ENCODE measurements around the gene PARD6B.

The PARD6B gene, protein sequence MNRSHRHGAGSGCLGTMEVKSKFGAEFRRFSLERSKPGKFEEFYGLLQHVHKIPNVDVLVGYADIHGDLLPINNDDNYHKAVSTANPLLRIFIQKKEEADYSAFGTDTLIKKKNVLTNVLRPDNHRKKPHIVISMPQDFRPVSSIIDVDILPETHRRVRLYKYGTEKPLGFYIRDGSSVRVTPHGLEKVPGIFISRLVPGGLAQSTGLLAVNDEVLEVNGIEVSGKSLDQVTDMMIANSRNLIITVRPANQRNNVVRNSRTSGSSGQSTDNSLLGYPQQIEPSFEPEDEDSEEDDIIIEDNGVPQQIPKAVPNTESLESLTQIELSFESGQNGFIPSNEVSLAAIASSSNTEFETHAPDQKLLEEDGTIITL

DNA sequence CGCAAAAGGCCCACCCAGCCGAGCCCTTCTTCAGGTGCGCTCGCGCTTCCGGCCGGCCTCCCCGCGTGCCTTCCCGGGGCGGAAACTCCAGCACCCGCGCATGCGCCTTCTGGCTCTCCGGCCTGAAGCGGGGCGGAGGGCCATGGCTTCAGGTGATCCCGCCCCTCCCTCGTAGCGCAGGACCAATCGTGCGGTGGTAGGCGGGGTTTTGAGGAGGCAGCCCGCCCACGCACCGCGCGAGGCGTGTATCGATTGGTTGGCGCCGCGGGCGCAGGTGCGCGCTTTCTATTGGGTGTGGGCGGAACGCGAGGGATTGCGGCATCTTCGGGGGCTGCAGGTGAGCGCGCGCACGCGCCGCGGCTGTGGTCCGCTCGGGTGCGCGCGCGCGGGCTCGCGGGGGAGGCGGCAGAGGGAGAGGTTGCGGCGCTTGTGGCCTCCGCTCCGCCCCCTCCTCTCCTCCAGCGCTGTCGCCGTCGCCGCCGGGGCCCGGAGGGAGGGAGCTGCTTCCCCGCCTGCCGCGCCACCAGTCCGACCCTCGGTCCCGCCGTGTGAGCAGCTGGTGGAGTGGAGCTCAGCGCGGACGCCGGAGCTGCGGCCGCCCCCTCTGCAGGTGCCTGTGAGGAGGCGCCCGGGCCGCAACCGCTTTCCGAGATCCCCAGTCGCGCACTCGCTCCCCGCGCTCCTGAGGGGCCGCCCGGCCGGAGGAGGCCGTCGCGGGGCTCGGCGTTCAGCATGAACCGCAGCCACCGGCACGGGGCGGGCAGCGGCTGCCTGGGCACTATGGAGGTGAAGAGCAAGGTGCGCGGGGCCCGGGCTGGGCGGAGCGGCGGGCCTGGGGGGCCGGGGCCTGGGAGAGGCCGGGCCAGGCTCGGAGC lies at the start of gene PARD6B:
Gene PARD6B, plus strand, starts transcription at position 526 of the 875 bp plus-strand sequence. Its CDS starts 207 bp downstream, at position 733.
- Histone ChIP-seq H3K27me3 (replicated peaks; ENCODE audit: control insufficient read depth, insufficient read depth, low read length) (no peaks in the 10 kb centered on the region), H3K36me3 (ENCODE audit: control insufficient read depth, insufficient read depth, low read length, severe bottlenecking) (no peaks in the 10 kb centered on the region), H3K4me1 (ENCODE audit: control insufficient read depth, insufficient read depth, low read length) (peaks cover 51% of the 10 kb centered on the region), H3K9me3 (ENCODE audit: control insufficient read depth, low read length) (no peaks in the 10 kb centered on the region), H3K4me3 (ENCODE audit: low read length) (peak within 1 kb of the TSS; percentile 85), H3K9ac (ENCODE audit: low read length) (peak within 1 kb of the TSS; percentile 75)
- peak; percentile 95 for DNase-seq (ENCODE audit: low read depth)

DNA sequence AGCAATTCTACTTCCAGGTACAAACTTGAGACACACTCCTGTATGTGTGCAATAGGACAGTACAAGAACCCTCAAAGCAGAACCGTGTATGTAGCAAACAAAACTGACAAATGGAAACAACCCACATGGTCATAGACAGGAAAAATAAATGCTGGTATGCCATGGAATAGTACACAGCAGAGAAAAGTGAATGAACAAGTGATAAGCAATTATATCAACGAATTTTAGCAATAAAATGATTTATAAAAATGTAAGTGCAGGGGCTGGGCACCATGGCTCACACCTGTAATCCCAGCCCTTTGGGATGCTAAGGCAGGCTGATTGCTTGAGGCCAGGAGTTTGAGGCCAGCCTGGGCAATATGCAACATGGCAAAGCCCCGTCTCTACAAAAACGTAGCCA lies 49.3 kb upstream of the PARD6B start:
- H3K4me1 ChIP-seq (ENCODE audit: control insufficient read depth, insufficient read depth, low read length) = peaks cover 20% of the 10 kb centered on the region
- H3K27me3 ChIP-seq (replicated peaks; ENCODE audit: control insufficient read depth, insufficient read depth, low read length) = no peaks in the 10 kb centered on the region
- H3K9me3 ChIP-seq (ENCODE audit: control insufficient read depth, low read length) = no peaks in the 10 kb centered on the region
- H3K4me3 ChIP-seq (ENCODE audit: low read length) = no peak overlapping the region
- H3K9ac ChIP-seq (ENCODE audit: low read length) = no peak overlapping the region
- H3K36me3 ChIP-seq (ENCODE audit: control insufficient read depth, insufficient read depth, low read length, severe bottlenecking) = peaks cover 28% of the 10 kb centered on the region
- DNase-seq (ENCODE audit: low read depth) = no peak

DNA sequence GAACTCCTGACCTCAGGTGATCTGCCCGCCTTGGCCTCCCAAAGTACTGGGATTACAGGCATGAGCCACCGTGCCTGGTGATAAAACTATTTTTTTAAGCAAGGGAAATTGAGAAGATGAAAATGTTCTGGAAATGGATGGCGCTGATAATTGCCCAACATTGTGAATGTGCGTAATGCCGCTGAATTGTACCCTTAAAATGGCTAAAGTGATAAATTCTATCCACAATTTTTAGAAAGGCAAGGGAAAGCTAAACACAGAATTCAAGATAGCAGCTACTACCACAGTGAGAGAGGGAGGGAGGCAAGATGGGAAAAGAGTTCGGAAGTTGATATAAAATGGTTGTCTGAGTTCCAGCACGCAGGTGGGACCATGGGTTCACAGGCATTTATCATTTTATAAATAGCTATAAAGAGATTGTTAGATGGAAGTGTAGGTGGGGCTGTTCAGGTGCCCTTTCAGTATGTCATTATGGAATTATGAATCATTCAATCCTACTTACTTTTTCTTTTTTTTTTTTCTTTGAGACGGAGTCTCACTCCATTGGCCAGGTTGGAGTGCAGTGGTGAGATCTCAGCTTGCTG lies 48.3 kb upstream of the PARD6B start:
- Histone ChIP-seq H3K4me3 (ENCODE audit: low read length) (no peak overlapping the region), H3K9me3 (ENCODE audit: control insufficient read depth, low read length) (no peaks in the 10 kb centered on the region), H3K9ac (ENCODE audit: low read length) (no peak overlapping the region), H3K4me1 (ENCODE audit: control insufficient read depth, insufficient read depth, low read length) (peaks cover 17% of the 10 kb centered on the region), H3K27me3 (replicated peaks; ENCODE audit: control insufficient read depth, insufficient read depth, low read length) (no peaks in the 10 kb centered on the region), H3K36me3 (ENCODE audit: control insufficient read depth, insufficient read depth, low read length, severe bottlenecking) (peaks cover 32% of the 10 kb centered on the region)
- no peak for DNase-seq (ENCODE audit: low read depth)

DNA sequence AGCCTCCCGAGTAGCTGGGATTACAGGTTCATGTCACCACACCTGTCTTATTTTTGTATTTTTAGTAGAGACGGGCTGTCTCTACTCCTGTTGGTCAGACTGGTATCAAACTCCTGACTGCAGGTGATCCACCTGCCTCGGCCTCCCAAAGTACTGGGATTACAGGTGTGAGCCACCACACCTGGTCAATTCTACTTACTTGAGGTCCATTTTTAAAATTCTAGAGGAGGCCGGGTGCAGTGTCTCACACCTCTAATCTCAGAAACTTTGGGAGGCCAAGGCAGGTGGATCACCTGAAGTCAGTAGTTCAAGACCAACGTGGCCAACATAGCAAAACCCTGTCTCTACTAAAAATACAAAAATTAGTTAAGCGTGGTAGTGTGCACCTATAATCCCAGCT lies 47.8 kb upstream of the PARD6B start:
- no peak overlapping the region for H3K9ac ChIP-seq (ENCODE audit: low read length)
- no peaks in the 10 kb centered on the region for H3K9me3 ChIP-seq (ENCODE audit: control insufficient read depth, low read length)
- no peak overlapping the region for H3K4me3 ChIP-seq (ENCODE audit: low read length)
- no peaks in the 10 kb centered on the region for H3K27me3 ChIP-seq (replicated peaks; ENCODE audit: control insufficient read depth, insufficient read depth, low read length)
- peaks cover 16% of the 10 kb centered on the region for H3K4me1 ChIP-seq (ENCODE audit: control insufficient read depth, insufficient read depth, low read length)
- H3K36me3 ChIP-seq (ENCODE audit: control insufficient read depth, insufficient read depth, low read length, severe bottlenecking) = peaks cover 32% of the 10 kb centered on the region
- no peak for DNase-seq (ENCODE audit: low read depth)

DNA sequence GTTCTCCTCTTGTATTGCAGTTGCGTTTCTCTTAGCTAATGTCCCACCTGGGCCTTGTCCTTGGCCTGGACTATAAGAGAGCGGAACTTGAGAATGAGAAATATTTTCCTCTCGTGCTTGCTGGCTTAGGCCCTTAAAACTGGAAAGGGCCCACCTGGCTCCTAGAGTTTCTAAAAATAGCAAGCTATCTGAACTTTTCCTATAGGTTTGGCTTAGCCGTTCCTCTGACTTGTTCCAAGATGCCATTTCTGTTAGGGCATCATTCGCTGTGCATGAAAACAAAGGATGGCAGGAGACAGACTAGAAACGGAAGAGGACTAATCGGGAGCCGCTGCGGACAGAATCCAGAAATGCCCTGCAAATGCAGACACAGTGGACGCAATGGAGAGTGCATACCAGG lies 44.6 kb upstream of the PARD6B start:
- Histone ChIP-seq H3K4me1 (ENCODE audit: control insufficient read depth, insufficient read depth, low read length) (peaks cover 26% of the 10 kb centered on the region), H3K27me3 (replicated peaks; ENCODE audit: control insufficient read depth, insufficient read depth, low read length) (no peaks in the 10 kb centered on the region), H3K9me3 (ENCODE audit: control insufficient read depth, low read length) (no peaks in the 10 kb centered on the region), H3K36me3 (ENCODE audit: control insufficient read depth, insufficient read depth, low read length, severe bottlenecking) (peaks cover 26% of the 10 kb centered on the region), H3K9ac (ENCODE audit: low read length) (no peak overlapping the region), H3K4me3 (ENCODE audit: low read length) (no peak overlapping the region)
- no peak for DNase-seq (ENCODE audit: low read depth)

DNA sequence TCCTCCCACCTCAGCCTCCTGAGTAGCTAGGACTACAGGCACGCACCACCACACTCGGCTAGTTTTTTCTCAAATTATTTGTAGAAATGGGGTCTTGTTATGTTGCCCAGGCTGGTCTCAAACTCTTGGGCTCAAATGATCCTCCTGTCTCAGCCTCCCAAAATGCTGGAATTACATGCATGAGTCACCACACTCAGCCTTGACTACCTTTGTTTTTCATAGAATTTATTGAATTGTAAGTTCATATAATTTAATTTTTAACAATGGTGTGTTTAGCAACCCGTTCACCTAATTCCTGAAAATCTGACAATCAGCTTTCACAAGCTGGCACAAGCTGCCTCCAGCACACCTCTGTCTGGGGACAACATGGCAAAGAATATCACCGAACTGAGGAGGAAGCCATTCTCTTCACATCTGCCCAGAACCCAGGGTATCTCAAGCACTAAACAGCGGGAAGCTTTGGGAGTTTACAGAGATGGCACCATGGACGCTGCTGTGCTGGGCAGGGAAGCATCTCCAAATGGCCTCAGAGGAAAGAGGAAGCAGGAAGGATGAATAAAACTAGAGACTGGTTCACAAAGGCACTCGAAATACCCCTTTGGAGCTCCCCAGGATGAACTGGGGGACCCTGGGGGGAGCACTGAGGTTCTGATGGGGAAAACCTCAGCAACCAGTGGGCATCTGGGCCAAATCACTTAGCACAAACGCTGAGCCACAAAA lies 43.0 kb upstream of the PARD6B start:
- Histone ChIP-seq H3K4me1 (ENCODE audit: control insufficient read depth, insufficient read depth, low read length) (peaks cover 39% of the 10 kb centered on the region), H3K27me3 (replicated peaks; ENCODE audit: control insufficient read depth, insufficient read depth, low read length) (no peaks in the 10 kb centered on the region), H3K4me3 (ENCODE audit: low read length) (peak overlapping the region; percentile 83), H3K9ac (ENCODE audit: low read length) (peak overlapping the region; percentile 25), H3K36me3 (ENCODE audit: control insufficient read depth, insufficient read depth, low read length, severe bottlenecking) (peaks cover 15% of the 10 kb centered on the region), H3K9me3 (ENCODE audit: control insufficient read depth, low read length) (no peaks in the 10 kb centered on the region)
- DNase-seq (ENCODE audit: low read depth) = no peak

DNA sequence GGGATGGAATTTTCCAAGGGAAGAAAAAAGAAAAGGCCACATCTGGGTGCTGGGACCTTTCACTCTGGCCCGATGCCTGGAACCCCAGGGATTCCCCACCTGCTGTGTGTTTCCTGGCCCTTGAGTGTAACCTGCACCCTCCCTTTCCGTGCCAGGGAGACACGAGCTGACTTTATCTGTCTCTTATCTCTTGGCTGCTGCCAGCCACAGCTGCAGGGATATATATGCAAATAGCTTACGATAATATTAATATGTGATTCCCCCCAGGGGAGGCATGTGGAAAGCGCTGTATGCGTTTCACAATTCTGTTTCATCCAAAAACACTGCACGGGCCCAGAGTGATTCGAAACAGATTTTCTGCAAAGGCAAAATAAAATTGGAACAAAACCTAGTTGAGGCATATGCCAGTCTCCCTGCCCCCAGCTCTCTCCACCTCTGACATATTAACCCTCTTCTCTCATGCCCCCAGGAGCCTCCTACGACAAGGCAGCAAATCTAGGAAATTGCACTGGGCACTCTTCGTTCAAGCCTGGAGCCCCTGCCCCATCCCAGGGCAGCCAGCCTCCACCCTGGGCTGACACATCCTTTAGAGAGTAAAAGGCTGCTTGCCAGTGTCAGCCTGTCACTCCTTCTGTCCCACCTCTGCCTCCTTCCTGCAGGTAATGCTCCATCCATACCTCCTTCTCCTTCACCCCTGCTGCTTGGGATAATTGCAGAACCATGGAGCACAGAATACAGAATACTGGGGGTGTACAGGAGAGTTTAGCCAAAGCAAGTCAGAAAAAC lies 41.3 kb upstream of the PARD6B start:
- DNase-seq (ENCODE audit: low read depth) = peak; percentile 78
- no peaks in the 10 kb centered on the region for H3K9me3 ChIP-seq (ENCODE audit: control insufficient read depth, low read length)
- peak overlapping the region; percentile 83 for H3K4me3 ChIP-seq (ENCODE audit: low read length)
- H3K9ac ChIP-seq (ENCODE audit: low read length) = peak overlapping the region; percentile 87
- peaks cover 51% of the 10 kb centered on the region for H3K4me1 ChIP-seq (ENCODE audit: control insufficient read depth, insufficient read depth, low read length)
- peaks cover 5% of the 10 kb centered on the region for H3K36me3 ChIP-seq (ENCODE audit: control insufficient read depth, insufficient read depth, low read length, severe bottlenecking)
- H3K27me3 ChIP-seq (replicated peaks; ENCODE audit: control insufficient read depth, insufficient read depth, low read length) = no peaks in the 10 kb centered on the region

DNA sequence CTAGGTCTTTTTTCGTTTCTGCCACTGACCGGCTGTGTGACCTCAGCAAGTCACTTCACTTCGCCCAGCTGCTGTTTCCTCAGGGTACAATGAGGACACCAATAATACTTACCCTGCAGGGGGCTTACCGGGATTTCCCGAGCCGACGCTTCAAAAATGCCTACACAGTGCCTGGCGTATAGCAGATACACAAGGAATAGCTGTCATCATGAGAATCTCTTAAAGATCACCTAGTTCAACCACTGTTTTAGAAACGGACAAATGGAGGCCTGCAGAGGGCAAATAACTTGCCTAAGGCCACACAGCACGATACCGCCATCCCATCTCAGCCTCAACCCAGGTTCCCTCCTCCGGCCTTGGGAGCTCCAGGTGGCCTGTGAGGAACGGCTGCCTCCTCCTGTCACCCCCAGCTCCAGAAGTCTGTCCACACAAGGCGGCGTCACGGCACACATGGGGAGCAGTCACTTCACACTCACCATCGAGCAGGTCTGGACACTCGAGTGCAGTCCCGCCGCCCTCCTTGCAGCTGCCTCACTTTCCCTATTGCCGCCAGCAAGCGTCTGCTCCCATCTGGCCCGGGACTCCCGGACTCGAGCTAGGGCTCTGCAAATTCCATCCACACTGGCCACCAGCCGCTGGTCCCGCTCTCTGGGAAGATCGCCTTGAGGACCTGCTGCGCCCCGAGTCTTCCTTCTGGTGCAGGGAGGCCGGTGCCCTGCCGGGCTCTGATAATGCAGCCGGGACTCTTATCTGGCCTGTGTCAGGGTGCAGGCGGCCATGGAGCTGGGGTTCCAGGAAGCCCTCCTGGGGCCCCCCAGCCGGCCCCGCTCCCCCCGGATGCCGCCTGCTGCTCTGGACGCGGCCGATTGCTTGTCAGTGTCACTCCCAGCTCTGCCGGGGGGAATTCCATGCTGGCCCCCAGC lies 40.5 kb upstream of the PARD6B start, which contains the start of gene RIPOR3:
Gene RIPOR3, minus strand, starts transcription at position 893 of the 923 bp plus-strand sequence. Its CDS starts 414 bp downstream, at position 479.
- Histone ChIP-seq H3K9me3 (ENCODE audit: control insufficient read depth, low read length) (no peaks in the 10 kb centered on the region), H3K4me1 (ENCODE audit: control insufficient read depth, insufficient read depth, low read length) (peaks cover 60% of the 10 kb centered on the region), H3K36me3 (ENCODE audit: control insufficient read depth, insufficient read depth, low read length, severe bottlenecking) (peaks cover 5% of the 10 kb centered on the region), H3K9ac (ENCODE audit: low read length) (peak within 1 kb of the TSS; percentile 87), H3K4me3 (ENCODE audit: low read length) (peak within 1 kb of the TSS; percentile 83), H3K27me3 (replicated peaks; ENCODE audit: control insufficient read depth, insufficient read depth, low read length) (no peaks in the 10 kb centered on the region)
- peak; percentile 72 for DNase-seq (ENCODE audit: low read depth)

DNA sequence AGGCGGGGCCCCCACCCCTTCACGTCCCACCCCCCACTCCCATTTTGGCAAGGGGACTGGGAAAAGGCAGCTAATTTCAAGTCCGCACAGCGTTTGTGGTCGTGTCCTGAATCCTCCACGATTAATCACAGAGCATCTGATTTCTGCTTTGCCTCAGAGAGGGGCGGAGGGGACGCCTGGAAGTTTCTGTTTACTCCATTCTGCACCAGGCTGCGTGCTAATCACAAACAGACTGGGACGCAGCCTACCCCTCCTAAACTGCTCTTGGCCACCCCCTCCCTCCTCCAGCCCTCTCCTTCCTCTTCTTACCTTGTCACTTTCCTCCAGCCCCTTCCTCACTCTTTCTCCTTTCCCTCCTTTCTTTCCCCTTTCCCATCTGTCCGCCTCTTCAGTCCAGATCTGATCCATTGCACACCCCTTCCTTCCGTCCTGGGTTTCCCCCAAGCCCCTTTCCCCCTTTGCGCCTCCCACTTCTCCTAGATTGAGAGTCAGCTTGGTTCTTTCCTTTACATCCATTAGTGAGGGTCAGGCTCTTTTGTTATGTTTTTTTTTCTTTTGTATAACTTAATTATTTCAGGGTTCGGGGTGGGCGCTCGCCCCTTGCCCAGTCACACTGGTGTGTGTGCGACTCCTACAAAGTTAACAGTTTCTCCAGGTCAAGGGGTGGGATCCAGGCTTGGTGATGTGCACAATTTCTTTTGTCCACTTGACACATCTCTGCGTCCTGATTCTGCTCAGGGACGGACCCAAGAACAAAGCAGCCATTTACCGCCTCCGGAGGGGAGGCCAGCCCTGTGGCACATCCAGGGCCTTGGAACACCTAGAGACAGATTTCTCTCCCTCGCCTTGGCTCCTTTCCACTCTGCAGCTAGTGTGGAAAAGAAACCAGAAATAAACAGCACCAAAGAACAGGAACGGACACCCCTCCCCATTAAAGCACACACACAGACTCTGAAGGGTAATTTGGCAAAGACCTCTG lies 39.5 kb upstream of the PARD6B start:
- Histone ChIP-seq H3K9ac (ENCODE audit: low read length) (peak overlapping the region; percentile 87), H3K36me3 (ENCODE audit: control insufficient read depth, insufficient read depth, low read length, severe bottlenecking) (peaks cover 5% of the 10 kb centered on the region), H3K27me3 (replicated peaks; ENCODE audit: control insufficient read depth, insufficient read depth, low read length) (no peaks in the 10 kb centered on the region)

More for the DNA sequence above, 39.5 kb upstream of the PARD6B start:
- Histone ChIP-seq H3K4me1 (ENCODE audit: control insufficient read depth, insufficient read depth, low read length) (peaks cover 63% of the 10 kb centered on the region), H3K9me3 (ENCODE audit: control insufficient read depth, low read length) (no peaks in the 10 kb centered on the region), H3K4me3 (ENCODE audit: low read length) (peak overlapping the region; percentile 83)
- DNase-seq (ENCODE audit: low read depth) = peak; percentile 84
